Activated T-helper 2 cell treated with anti-CD3 and anti-CD28 coated beads, Interferon-gamma antibody, Interleukin-2, Interleukin-4, amounts not matched to agents 10 μg/mL and 5 μg/mL and 100 μg/mL, durations not matched to agents 14 hours and 24 hours and 36 hours (primary cell): Measurements from ENCODE around the gene PRSS22. TPM values are rescaled to one million over a fixed set of nuclear protein-coding genes. Genes with fewer than 3 reads are reported as not detected.
"Not testable (repeated sequence)": the region's sequence is repeated elsewhere in the genome, so short reads cannot be mapped to it uniquely, and the experiment has no call there.

Source experiments
- DNase-seq: peaks from one replicate; pipeline ENCODE4 v3.0.0; 2021; ENCODE audit warnings: low spot score
- H3K27ac Mint-ChIP-seq: one replicate; pipeline ENCODE4 v1.8.0; 2021; ENCODE audit warnings: mixed read lengths
- H3K27me3 Mint-ChIP-seq: one replicate; pipeline ENCODE4 v1.8.0; 2021; ENCODE audit warnings: low read depth, mixed read lengths
- H3K36me3 Mint-ChIP-seq: one replicate; pipeline ENCODE4 v1.8.0; 2021; ENCODE audit warnings: low read depth, mixed read lengths
- H3K4me1 Mint-ChIP-seq: one replicate; pipeline ENCODE4 v1.8.0; 2021; ENCODE audit warnings: low read depth, mixed read lengths
- H3K4me3 Mint-ChIP-seq: one replicate; pipeline ENCODE4 v1.8.0; 2021; ENCODE audit warnings: low read depth, mild to moderate bottlenecking, moderate library complexity, mixed read lengths
- H3K9me3 Mint-ChIP-seq: one replicate; pipeline ENCODE4 v1.8.0; 2021; ENCODE audit warnings: mixed read lengths
- intact Hi-C: fragments of 100-400 bp; cut with micrococcal nuclease; formaldehyde crosslinking; loops from one replicate; pipeline ENCODE4 v1.15.1; 2023
- total RNA-seq: library from RNA; stranded (reverse); gene quantifications from 2 replicates; pipeline ENCODE4 v1.2.3, GENCODE V29; 2022

The PRSS22 gene, protein sequence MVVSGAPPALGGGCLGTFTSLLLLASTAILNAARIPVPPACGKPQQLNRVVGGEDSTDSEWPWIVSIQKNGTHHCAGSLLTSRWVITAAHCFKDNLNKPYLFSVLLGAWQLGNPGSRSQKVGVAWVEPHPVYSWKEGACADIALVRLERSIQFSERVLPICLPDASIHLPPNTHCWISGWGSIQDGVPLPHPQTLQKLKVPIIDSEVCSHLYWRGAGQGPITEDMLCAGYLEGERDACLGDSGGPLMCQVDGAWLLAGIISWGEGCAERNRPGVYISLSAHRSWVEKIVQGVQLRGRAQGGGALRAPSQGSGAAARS
- total RNA-seq = not detected in 2 replicates

- H3K9me3 Mint-ChIP-seq = peaks cover 16% of the 10 kb centered on the region
- H3K4me1 Mint-ChIP-seq = peaks cover 2% of the 10 kb centered on the region
- no peak for DNase-seq
- no peak within 1 kb of the TSS for H3K27ac Mint-ChIP-seq
- H3K4me3 Mint-ChIP-seq = peak within 1 kb of the TSS; percentile 62
- peaks cover 4% of the 10 kb centered on the region for H3K36me3 Mint-ChIP-seq
- peaks cover 3% of the 10 kb centered on the region for H3K27me3 Mint-ChIP-seq
- intact Hi-C loops = no loop called here
Measured at GRCh38 chr16:2857451-2858244, at the start of gene PRSS22. PRSS22 (minus strand) TSS chr16:2858170; CDS start chr16:2858104, 66 bp downstream.

- H3K9me3 Mint-ChIP-seq, H3K27me3 Mint-ChIP-seq, H3K36me3 Mint-ChIP-seq, H3K27ac Mint-ChIP-seq, H3K4me3 Mint-ChIP-seq, intact Hi-C loops: not testable (repeated sequence)
- peaks cover 23% of the 10 kb centered on the region for H3K4me1 Mint-ChIP-seq
- DNase-seq = peak; percentile 48
Measured at GRCh38 chr16:2907084-2907753, 49.2 kb upstream of the PRSS22 start.

GRCh38 chr16:2905988-2906387 lies 48.0 kb upstream of the PRSS22 start:
- Mint-ChIP-seq H3K4me1 (peaks cover 19% of the 10 kb centered on the region), H3K9me3 (no peaks in the 10 kb centered on the region), H3K27ac (peak overlapping the region; percentile 57), H3K4me3 (peak overlapping the region; percentile 92), H3K36me3 (no peaks in the 10 kb centered on the region), H3K27me3 (peaks cover 4% of the 10 kb centered on the region)
- no peak for DNase-seq
- intact Hi-C loops = loop anchor here (1.0 to 2.0 kb wide), 3 partner anchors 24 to 117 kb away; partner anchors contain the start of genes HCFC1R1 and PAQR4

DNA sequence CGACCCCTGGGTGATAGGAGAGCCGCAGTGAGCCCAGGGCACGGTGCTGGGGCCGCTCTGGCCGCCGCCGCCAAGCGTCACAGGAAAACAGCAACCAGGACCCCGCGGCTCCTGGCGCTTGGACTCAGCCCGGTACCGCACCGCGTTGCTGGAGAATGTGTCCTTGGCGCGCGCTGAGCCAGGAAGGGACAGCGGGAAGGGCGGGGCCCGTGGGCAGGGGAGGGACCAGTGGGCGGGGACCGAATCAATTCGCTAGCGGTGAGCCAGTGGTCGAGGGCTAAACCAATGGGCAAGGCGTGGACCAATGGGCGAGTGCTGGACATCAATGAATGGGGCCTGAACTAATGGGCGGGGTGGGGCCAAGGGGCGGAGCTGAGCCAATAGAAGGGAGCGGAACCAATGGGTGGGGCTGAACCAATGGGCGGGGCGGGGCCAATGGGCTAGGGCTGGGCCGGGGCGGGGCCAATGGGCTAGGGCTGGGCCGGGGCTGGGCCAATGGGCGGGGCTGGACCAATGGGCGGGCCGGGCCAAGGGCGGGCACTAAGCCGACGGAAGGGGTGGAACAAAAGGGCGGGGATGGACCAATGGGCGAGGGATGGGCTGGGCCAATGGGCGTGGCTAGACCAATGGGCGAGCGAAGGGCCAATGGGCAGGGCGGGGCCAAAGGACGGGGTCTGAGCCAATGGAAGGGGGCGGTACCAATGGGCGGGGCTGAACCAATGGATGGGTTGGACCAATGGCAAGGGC lies 47.4 kb upstream of the PRSS22 start:
- Mint-ChIP-seq H3K9me3 (no peaks in the 10 kb centered on the region), H3K27me3 (peaks cover 2% of the 10 kb centered on the region), H3K36me3 (no peaks in the 10 kb centered on the region), H3K4me3 (peak overlapping the region; percentile 92), H3K27ac (peak overlapping the region; percentile 58), H3K4me1 (peaks cover 19% of the 10 kb centered on the region)
- peak; percentile 95 for DNase-seq
- intact Hi-C loops = loop anchor here (1.0 to 2.0 kb wide), 3 partner anchors 23 to 117 kb away; partner anchors contain the start of genes HCFC1R1 and PAQR4

- peak overlapping the region; percentile 92 for H3K4me3 Mint-ChIP-seq
- H3K9me3 Mint-ChIP-seq = no peaks in the 10 kb centered on the region
- H3K4me1 Mint-ChIP-seq = peaks cover 19% of the 10 kb centered on the region
- H3K36me3 Mint-ChIP-seq = no peaks in the 10 kb centered on the region
- DNase-seq = peak; percentile 40
- H3K27me3 Mint-ChIP-seq = no peaks in the 10 kb centered on the region
- intact Hi-C loops = loop anchor here (1.0 to 2.0 kb wide), 3 partner anchors 23 to 118 kb away; partner anchors contain the start of genes HCFC1R1 and PAQR4
- peak overlapping the region; percentile 92 for H3K27ac Mint-ChIP-seq
Measured at GRCh38 chr16:2904922-2905240, 46.9 kb upstream of the PRSS22 start.

- no peaks in the 10 kb centered on the region for H3K9me3 Mint-ChIP-seq
- H3K4me3 Mint-ChIP-seq = peak overlapping the region; percentile 92
- H3K27me3 Mint-ChIP-seq = no peaks in the 10 kb centered on the region
- DNase-seq = peak; percentile 76
- H3K36me3 Mint-ChIP-seq = no peaks in the 10 kb centered on the region
- H3K27ac Mint-ChIP-seq = peak overlapping the region; percentile 92
- peaks cover 19% of the 10 kb centered on the region for H3K4me1 Mint-ChIP-seq
- intact Hi-C loops = loop anchor here (2.0 kb wide), 2 partner anchors 64 to 118 kb away; partner anchors contain the start of genes HCFC1R1 and PAQR4
Measured at GRCh38 chr16:2904100-2904921, 46.3 kb upstream of the PRSS22 start.

- intact Hi-C loops = no loop called here
- Mint-ChIP-seq H3K9me3 (no peaks in the 10 kb centered on the region), H3K4me1 (peaks cover 17% of the 10 kb centered on the region), H3K27ac (no peak overlapping the region), H3K27me3 (no peaks in the 10 kb centered on the region), H3K36me3 (no peaks in the 10 kb centered on the region), H3K4me3 (no peak overlapping the region)
- no peak for DNase-seq
Measured at GRCh38 chr16:2902337-2903130, 44.6 kb upstream of the PRSS22 start.

- Mint-ChIP-seq H3K4me1 (peaks cover 4% of the 10 kb centered on the region), H3K27ac (no peak overlapping the region), H3K36me3 (no peaks in the 10 kb centered on the region), H3K4me3 (no peak overlapping the region), H3K9me3 (no peaks in the 10 kb centered on the region), H3K27me3 (no peaks in the 10 kb centered on the region)
- DNase-seq = no peak
- intact Hi-C loops = no loop called here
Measured at GRCh38 chr16:2900526-2901075, 42.6 kb upstream of the PRSS22 start.

DNA sequence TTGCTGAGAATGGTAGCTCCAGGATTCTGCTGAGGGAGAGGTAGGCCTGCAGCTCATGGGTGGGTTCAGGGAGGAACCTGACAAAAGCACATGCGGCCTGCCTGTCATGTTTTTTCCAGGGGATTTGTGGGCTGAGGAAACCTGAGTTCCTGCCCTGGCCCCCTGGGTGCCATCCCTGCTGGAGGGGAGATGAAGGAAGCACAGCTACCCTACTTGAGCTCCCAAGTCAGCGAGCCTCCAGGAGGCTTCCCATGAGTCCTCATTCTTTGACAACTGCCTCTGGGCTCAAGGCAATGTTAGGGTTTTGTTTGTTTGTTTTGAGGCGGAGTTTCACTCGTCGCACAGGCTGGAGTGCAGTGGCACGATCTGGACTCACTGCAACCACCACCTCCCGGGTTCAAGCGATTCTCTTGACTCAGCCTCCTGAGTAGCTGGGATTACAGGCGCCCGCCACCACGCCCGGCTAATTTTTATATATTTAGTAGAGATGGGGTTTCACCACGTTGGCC lies 41.6 kb upstream of the PRSS22 start:
- no peaks in the 10 kb centered on the region for H3K9me3 Mint-ChIP-seq

GRCh38 chr16:2898831-2899563 lies 41.0 kb upstream of the PRSS22 start:
- Mint-ChIP-seq H3K27me3 (no peaks in the 10 kb centered on the region), H3K4me3 (no peak overlapping the region), H3K27ac (no peak overlapping the region), H3K4me1 (peaks cover 3% of the 10 kb centered on the region), H3K9me3 (no peaks in the 10 kb centered on the region), H3K36me3 (no peaks in the 10 kb centered on the region)
- DNase-seq = no peak
- intact Hi-C loops = no loop called here

More for the DNA sequence above, 41.6 kb upstream of the PRSS22 start:
- H3K4me3 Mint-ChIP-seq = no peak overlapping the region
- intact Hi-C loops = no loop called here
- H3K27ac Mint-ChIP-seq = no peak overlapping the region
- no peak for DNase-seq
- H3K36me3 Mint-ChIP-seq = no peaks in the 10 kb centered on the region
- H3K27me3 Mint-ChIP-seq = no peaks in the 10 kb centered on the region
- H3K4me1 Mint-ChIP-seq = peaks cover 4% of the 10 kb centered on the region
